Tibial nerve (tissue), 4 donors: ENCODE results near the gene KCNAB2.

Experiments used
- EP300 ChIP-seq, 2 donors: sonication (generic); formaldehyde crosslinking; IDR thresholded peaks; one replicate each; pipeline ENCODE4 v1.6.1; 2017; ENCODE audit warnings: antibody characterized with exemption in 2 of 2, mild to moderate bottlenecking in 1 of 2
- TF ChIP-seq, protein P1 (sequence below), 5 experiments: fragments of 200-600 bp in 3 of 5; fragments of 450-650 bp in 2 of 5; sonication (generic) in 3 of 5; IDR thresholded peaks; one replicate each; pipeline ENCODE4 v1.5.1; 2016 to 2019; ENCODE audit warnings: antibody characterized with exemption in 5 of 5, mild to moderate bottlenecking in 3 of 5, moderate library complexity in 2 of 5

DNA sequence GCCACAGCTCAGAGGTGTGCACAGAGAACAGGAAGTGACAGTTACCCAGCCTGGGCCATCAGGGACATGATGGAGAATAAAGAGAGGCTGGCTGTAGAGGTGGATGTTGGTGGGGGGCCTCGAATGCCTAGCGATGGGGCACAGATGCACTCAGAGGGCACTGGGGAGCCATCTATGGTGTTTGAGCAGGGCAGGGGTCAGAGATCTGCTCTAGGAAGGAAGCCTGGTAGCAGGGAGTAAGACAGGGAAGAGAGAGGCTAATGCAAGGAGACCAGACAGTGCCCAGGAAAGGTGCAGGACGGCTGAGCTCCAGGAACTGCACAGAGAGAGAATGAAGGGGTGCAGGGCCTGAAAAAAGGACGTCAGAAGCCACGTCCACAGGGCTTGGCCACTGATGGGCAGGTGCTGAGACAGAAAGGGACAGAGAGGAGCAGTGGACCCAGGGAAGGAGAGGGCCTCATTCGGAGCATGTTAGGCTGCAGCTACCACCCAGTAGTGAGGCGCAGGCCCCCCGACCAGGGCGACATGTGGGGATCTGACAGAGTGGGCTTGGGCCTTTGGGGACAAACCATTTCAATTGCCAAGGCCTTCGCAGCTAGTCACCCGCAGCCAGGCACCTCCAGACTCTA, 1.1 kb upstream of the KCNAB2 start:
- TF ChIP-seq, protein P1, sequence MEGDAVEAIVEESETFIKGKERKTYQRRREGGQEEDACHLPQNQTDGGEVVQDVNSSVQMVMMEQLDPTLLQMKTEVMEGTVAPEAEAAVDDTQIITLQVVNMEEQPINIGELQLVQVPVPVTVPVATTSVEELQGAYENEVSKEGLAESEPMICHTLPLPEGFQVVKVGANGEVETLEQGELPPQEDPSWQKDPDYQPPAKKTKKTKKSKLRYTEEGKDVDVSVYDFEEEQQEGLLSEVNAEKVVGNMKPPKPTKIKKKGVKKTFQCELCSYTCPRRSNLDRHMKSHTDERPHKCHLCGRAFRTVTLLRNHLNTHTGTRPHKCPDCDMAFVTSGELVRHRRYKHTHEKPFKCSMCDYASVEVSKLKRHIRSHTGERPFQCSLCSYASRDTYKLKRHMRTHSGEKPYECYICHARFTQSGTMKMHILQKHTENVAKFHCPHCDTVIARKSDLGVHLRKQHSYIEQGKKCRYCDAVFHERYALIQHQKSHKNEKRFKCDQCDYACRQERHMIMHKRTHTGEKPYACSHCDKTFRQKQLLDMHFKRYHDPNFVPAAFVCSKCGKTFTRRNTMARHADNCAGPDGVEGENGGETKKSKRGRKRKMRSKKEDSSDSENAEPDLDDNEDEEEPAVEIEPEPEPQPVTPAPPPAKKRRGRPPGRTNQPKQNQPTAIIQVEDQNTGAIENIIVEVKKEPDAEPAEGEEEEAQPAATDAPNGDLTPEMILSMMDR (IDR thresholded peaks at IDR 0.05): no peak
- TF ChIP-seq EP300 (IDR thresholded peaks at IDR 0.05): no peak
